Measurements from ENCODE around the gene FAAP20.
A peak's percentile ranks its signal among the peaks of the same experiment; 100 is the strongest.

Gene FAAP20

GRCh38 chr1:2193514-2194281 lies 874 bp downstream of the FAAP20 start:
- DNase-seq: no peak

- DNase-seq: no peak
Measured at GRCh38 chr1:2192031-2192995, 2.3 kb downstream of the FAAP20 start.

GRCh38 chr1:2190491-2190976 lies 4.0 kb downstream of the FAAP20 start:
- DNase-seq: no peak

GRCh38 chr1:2189459-2190425 lies 4.8 kb downstream of the FAAP20 start:
- DNase-seq: peak; percentile 83

- DNase-seq: no peak
Measured at GRCh38 chr1:2188336-2188735, 6.2 kb downstream of the FAAP20 start.

GRCh38 chr1:2187619-2188018 lies 7.0 kb downstream of the FAAP20 start:
- no peak for DNase-seq

GRCh38 chr1:2186901-2187300 lies 7.7 kb downstream of the FAAP20 start:
- DNase-seq: no peak

GRCh38 chr1:2185880-2186855 lies 8.4 kb downstream of the FAAP20 start:
- no peak for DNase-seq

- no peak for DNase-seq
Measured at GRCh38 chr1:2184934-2185333, 9.6 kb downstream of the FAAP20 start.

GRCh38 chr1:2184531-2184930 lies 10.0 kb downstream of the FAAP20 start:
- no peak for DNase-seq

- no peak for DNase-seq
Measured at GRCh38 chr1:2183937-2184334, 10.6 kb downstream of the FAAP20 start.

- DNase-seq: no peak
Measured at GRCh38 chr1:2182376-2182775, 12.2 kb downstream of the FAAP20 start.

GRCh38 chr1:2181752-2182151 lies 12.8 kb downstream of the FAAP20 start:
- no peak for DNase-seq

GRCh38 chr1:2181271-2181670 lies 13.3 kb downstream of the FAAP20 start:
- no peak for DNase-seq

GRCh38 chr1:2180297-2181245 lies 14.0 kb downstream of the FAAP20 start:
- no peak for DNase-seq

GRCh38 chr1:2179283-2180013 lies 15.1 kb downstream of the FAAP20 start:
- DNase-seq: no peak

- no peak for DNase-seq
Measured at GRCh38 chr1:2178875-2179274, 15.7 kb downstream of the FAAP20 start.

- no peak for DNase-seq
Measured at GRCh38 chr1:2177946-2178538, 16.5 kb downstream of the FAAP20 start.

GRCh38 chr1:2177541-2177940 lies 17.0 kb downstream of the FAAP20 start:
- DNase-seq: no peak
